Neutrophil (primary cell): ENCODE measurements around the gene ST7.

Experiments used
- H3K27ac ChIP-seq: fragments of 200-600 bp; sonication (generic); 2 replicates; pipeline ENCODE4 v1.5.1; 2016; ENCODE audit warnings: mild to moderate bottlenecking, moderate library complexity
- H3K27me3 ChIP-seq: fragments of 200-600 bp; sonication (generic); 2 replicates; pipeline ENCODE4 v1.6.0; 2016; ENCODE audit warnings: mild to moderate bottlenecking
- H3K36me3 ChIP-seq: fragments of 200-600 bp; sonication (generic); 2 replicates; pipeline ENCODE4 v1.5.1; 2017
- H3K4me1 ChIP-seq, 2 experiments: fragments of 200-600 bp in 1 of 2; sonication (generic) in 1 of 2; 1 replicate in 1 of 2; 2 replicates in 1 of 2; pipeline versions ENCODE4 v1.5.1 to v1.6.1; 2013 to 2016; ENCODE audit warnings: low read depth in 1 of 2, low read length in 1 of 2, mild to moderate bottlenecking in 1 of 2, moderate library complexity in 1 of 2; ENCODE audit not compliant: control insufficient read depth in 1 of 2, insufficient read depth in 1 of 2
- H3K4me3 ChIP-seq, 2 experiments: fragments of 200-600 bp in 1 of 2; sonication (generic) in 1 of 2; 1 replicate in 1 of 2; 2 replicates in 1 of 2; pipeline ENCODE4 v1.5.1; 2013 to 2016; ENCODE audit warnings: low read depth in 1 of 2, low read length in 1 of 2, mild to moderate bottlenecking in 1 of 2, moderate library complexity in 1 of 2
- H3K9me3 ChIP-seq: fragments of 200-600 bp; sonication (generic); 2 replicates; pipeline ENCODE4 v1.5.1; 2016
- CTCF ChIP-seq: fragments of 200-600 bp; sonication (generic); IDR thresholded peaks from 2 replicates; pipeline ENCODE4 v1.5.1; 2016; ENCODE audit warnings: antibody characterized with exemption

ST7 gene

DNA sequence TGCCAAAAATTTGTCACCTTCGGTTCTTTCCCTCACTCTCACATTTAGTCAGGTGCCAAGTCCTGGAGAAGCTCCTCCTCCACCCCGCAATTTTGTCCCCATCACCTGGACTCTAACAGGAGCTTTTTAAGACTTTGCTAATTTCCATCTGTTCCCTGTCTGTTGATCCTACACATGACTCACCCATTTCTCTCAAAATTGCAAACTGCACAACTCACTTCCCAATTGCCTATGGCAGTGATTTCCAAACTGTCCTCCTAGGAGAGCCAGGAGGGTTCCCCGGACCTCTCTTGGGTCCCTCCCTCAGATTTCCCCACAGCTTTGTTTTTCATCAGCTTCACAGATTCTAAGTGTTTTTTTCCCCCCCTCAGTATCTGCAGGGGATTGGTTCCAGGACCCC, 249.2 kb downstream of the ST7 start:
- Histone ChIP-seq H3K4me1 (no peaks in the 10 kb centered on the region), H3K27ac (no peak overlapping the region), H3K4me3 (no peak overlapping the region), H3K36me3 (no peaks in the 10 kb centered on the region), H3K27me3 (no peaks in the 10 kb centered on the region), H3K9me3 (no peaks in the 10 kb centered on the region)
- TF ChIP-seq CTCF = no peak

DNA sequence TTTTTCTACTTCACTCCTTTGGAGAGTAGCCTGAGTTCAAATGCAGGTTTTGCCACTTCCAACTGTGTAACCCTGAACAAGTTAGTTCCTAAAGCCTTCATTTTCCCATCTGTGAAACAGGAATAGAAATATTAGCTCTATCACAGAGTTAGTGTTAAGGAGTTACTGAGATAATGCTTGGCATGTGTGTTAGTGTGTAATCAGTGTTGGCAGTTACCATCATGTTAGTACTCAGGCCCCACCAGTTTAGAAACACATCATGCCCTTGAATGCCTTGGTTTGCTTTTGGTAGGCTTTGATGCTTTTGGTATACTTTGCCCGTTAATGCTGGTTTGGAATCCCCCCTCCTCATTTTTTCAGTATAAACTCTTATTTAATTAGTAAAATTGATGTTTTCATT, 249.9 kb downstream of the ST7 start:
- H3K4me1 ChIP-seq = no peaks in the 10 kb centered on the region
- no peaks in the 10 kb centered on the region for H3K36me3 ChIP-seq
- TF ChIP-seq CTCF = no peak
- no peaks in the 10 kb centered on the region for H3K27me3 ChIP-seq
- H3K9me3 ChIP-seq = no peaks in the 10 kb centered on the region
- no peak overlapping the region for H3K4me3 ChIP-seq
- H3K27ac ChIP-seq = no peak overlapping the region

DNA sequence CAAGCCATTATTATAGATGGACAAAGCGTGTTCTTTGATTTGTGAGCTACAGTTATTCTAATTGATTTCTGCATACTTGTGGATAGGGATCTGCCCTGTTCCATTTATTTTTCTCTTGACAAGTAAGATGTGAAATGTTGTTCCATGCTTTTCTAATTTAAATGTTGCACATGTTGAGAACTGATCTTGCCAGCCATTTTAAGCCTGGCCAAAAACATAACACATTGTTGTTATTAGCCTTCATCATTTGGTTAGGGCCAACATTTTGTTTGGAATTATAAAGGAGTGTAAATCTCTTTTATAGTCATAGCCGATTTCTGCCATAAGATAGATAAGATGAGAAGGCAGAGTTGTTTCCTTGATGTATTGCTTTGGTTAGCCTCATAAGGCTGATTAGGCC, 252.6 kb downstream of the ST7 start:
- TF ChIP-seq CTCF = no peak

GRCh38 chr7:117208257-117208656, 255.0 kb downstream of the ST7 start:
- no peak overlapping the region for H3K4me3 ChIP-seq
- no peaks in the 10 kb centered on the region for H3K36me3 ChIP-seq
- H3K27me3 ChIP-seq = no peaks in the 10 kb centered on the region
- H3K4me1 ChIP-seq = no peaks in the 10 kb centered on the region
- no peaks in the 10 kb centered on the region for H3K9me3 ChIP-seq
- no peak for TF ChIP-seq CTCF
- H3K27ac ChIP-seq = no peak overlapping the region

More for the DNA sequence above, 252.6 kb downstream of the ST7 start:
- Histone ChIP-seq H3K27me3 (no peaks in the 10 kb centered on the region), H3K27ac (no peak overlapping the region), H3K36me3 (no peaks in the 10 kb centered on the region), H3K9me3 (no peaks in the 10 kb centered on the region), H3K4me3 (no peak overlapping the region), H3K4me1 (no peaks in the 10 kb centered on the region)

DNA sequence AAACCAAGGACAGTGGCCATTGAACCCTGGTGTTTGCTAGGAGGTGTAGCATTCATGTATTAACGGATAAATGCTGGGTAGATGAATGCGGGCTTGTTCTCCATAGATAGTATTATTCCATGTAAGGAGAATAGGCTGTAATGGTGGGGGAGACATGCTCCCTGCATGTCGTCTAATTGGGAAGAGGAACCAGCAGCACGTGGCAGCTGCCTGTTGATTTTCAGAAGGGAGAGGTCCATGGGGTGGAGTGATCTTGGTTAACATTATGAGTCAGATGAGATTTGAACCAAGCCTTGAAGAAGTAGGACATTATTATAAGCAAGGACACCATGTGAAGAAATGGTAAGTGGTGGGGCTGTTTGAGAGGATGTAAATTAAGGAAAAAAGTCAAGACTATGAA, 257.1 kb downstream of the ST7 start:
- Histone ChIP-seq H3K27me3 (no peaks in the 10 kb centered on the region), H3K36me3 (no peaks in the 10 kb centered on the region)
- TF ChIP-seq CTCF = no peak

GRCh38 chr7:117210908-117211307, 257.6 kb downstream of the ST7 start:
- Histone ChIP-seq H3K4me1 (no peaks in the 10 kb centered on the region), H3K4me3 (no peak overlapping the region), H3K9me3 (no peaks in the 10 kb centered on the region), H3K27ac (no peak overlapping the region), H3K36me3 (no peaks in the 10 kb centered on the region), H3K27me3 (no peaks in the 10 kb centered on the region)
- TF ChIP-seq CTCF = no peak

More for the DNA sequence above, 257.1 kb downstream of the ST7 start:
- H3K9me3 ChIP-seq = no peaks in the 10 kb centered on the region
- no peak overlapping the region for H3K4me3 ChIP-seq
- H3K27ac ChIP-seq = no peak overlapping the region
- no peaks in the 10 kb centered on the region for H3K4me1 ChIP-seq
